Measurements from ENCODE around the gene POLR1D. TPM values are rescaled to one million over a fixed set of nuclear protein-coding genes. Genes with fewer than 3 reads are reported as not detected.

POLR1D gene
- total RNA-seq, 1 donor from 2014 or later: 153 TPM

DNA sequence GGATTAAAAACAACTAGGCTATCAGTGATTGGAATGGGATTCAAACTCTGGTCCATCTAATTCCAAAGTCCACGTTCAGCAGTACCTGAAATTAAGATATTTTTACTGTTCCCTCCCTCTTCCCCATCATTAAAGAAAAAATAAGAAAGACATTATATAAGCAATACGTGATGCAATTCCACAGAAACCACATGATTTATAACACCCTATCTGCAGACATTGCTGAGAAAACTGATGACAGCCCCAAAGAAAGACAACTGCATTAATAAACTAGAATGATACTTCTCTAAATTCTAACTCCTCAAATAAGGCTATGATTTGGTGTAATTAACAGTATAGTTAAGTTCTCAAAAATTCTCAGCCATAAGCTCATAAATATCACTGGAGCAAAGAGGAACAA, 20.5 kb upstream of the POLR1D start:
- Mint-ChIP-seq H3K9me3 (ENCODE audit: low read depth) (no peaks in the 10 kb centered on the region), H3K27me3 (no peaks in the 10 kb centered on the region), H3K27ac (no peak overlapping the region), H3K4me3 (ENCODE audit: low read depth) (no peak overlapping the region), H3K36me3 (ENCODE audit: insufficient read depth) (no peaks in the 10 kb centered on the region), H3K4me1 (ENCODE audit: low read depth) (peaks cover 39% of the 10 kb centered on the region)
- no peak for DNase-seq (ENCODE audit: low spot score, unreplicated experiment)
- TF ChIP-seq, protein P1, sequence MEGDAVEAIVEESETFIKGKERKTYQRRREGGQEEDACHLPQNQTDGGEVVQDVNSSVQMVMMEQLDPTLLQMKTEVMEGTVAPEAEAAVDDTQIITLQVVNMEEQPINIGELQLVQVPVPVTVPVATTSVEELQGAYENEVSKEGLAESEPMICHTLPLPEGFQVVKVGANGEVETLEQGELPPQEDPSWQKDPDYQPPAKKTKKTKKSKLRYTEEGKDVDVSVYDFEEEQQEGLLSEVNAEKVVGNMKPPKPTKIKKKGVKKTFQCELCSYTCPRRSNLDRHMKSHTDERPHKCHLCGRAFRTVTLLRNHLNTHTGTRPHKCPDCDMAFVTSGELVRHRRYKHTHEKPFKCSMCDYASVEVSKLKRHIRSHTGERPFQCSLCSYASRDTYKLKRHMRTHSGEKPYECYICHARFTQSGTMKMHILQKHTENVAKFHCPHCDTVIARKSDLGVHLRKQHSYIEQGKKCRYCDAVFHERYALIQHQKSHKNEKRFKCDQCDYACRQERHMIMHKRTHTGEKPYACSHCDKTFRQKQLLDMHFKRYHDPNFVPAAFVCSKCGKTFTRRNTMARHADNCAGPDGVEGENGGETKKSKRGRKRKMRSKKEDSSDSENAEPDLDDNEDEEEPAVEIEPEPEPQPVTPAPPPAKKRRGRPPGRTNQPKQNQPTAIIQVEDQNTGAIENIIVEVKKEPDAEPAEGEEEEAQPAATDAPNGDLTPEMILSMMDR (IDR thresholded peaks at IDR 0.05; ENCODE audit: unreplicated experiment): no peak

DNA sequence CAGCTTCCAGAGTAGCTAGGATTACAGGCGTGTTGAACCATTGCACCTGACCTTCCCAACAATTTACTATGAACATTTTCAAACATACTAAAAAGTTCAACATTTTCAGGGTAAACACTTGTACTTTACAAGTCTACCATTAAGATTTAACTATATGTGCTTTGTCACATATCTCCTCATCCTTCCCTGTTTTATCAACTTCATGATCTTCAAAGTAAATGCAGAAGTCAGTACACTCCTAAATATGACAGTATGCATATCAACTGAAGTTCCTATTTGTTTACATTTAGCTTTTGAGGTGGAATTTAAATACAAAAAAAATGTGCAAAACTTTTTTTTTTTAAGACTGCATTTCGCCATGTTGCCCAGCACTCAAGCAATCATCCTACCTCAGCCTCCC, 19.9 kb upstream of the POLR1D start:
- no peaks in the 10 kb centered on the region for H3K36me3 Mint-ChIP-seq (ENCODE audit: insufficient read depth)
- TF ChIP-seq, protein P1 (IDR thresholded peaks at IDR 0.05; ENCODE audit: unreplicated experiment): no peak
- H3K9me3 Mint-ChIP-seq (ENCODE audit: low read depth): no peaks in the 10 kb centered on the region
- no peak for DNase-seq (ENCODE audit: low spot score, unreplicated experiment)
- no peak overlapping the region for H3K4me3 Mint-ChIP-seq (ENCODE audit: low read depth)
- H3K27ac Mint-ChIP-seq: no peak overlapping the region
- H3K27me3 Mint-ChIP-seq: no peaks in the 10 kb centered on the region
- peaks cover 43% of the 10 kb centered on the region for H3K4me1 Mint-ChIP-seq (ENCODE audit: low read depth)

DNA sequence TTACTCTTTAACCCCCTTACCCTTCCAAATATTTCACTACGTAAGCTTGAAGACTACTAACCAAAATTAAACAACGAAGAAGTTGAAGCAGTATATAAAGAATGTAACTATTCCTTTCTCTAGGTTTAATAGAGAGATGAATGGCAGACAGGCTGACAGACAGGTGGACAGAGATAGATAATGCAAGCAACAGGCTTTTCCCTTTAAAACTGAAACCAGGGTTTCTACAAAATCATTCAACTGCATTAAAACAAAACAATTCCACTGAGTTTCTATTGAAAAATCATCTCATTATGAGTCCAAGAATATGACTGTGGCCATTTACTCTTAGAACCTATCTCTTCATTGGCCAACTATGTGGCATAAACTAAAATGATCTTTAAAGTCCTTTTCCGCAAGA, 16.6 kb upstream of the POLR1D start:
- H3K27me3 Mint-ChIP-seq: no peaks in the 10 kb centered on the region
- H3K36me3 Mint-ChIP-seq (ENCODE audit: insufficient read depth): no peaks in the 10 kb centered on the region
- H3K4me1 Mint-ChIP-seq (ENCODE audit: low read depth): peaks cover 44% of the 10 kb centered on the region
- TF ChIP-seq, protein P1 (IDR thresholded peaks at IDR 0.05; ENCODE audit: unreplicated experiment): no peak
- peak overlapping the region; percentile 32 for H3K27ac Mint-ChIP-seq
- H3K9me3 Mint-ChIP-seq (ENCODE audit: low read depth): no peaks in the 10 kb centered on the region
- no peak for DNase-seq (ENCODE audit: low spot score, unreplicated experiment)
- peak overlapping the region; percentile 33 for H3K4me3 Mint-ChIP-seq (ENCODE audit: low read depth)

DNA sequence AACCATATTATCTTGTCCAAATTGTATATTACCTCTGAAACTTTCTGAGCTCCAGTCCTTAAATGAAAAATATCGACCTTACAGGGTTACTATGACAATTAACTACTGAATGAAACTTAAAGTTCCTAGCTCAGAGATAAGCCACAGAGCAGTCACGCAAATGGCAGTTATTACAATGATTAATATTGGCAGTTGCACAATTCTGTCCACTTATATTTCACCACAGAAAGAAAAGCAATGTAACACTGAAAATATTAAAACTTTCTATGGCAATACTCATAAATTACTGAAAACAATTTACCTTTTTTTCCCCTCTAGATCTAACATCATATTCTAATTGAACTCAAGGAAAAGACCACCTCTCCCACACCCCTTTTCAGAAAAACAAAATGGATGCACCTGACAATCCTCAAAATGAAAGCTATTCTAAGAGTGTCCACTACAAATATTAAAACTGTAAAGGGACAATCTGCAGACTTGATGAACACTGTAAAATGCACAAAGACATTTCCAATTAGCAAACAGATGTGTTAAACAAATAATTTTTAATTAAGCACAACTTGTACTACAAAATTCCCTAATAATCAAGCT, 16.0 kb upstream of the POLR1D start:
- Mint-ChIP-seq H3K36me3 (ENCODE audit: insufficient read depth) (no peaks in the 10 kb centered on the region), H3K27me3 (no peaks in the 10 kb centered on the region), H3K4me1 (ENCODE audit: low read depth) (peaks cover 44% of the 10 kb centered on the region), H3K4me3 (ENCODE audit: low read depth) (peak overlapping the region; percentile 33), H3K9me3 (ENCODE audit: low read depth) (no peaks in the 10 kb centered on the region), H3K27ac (peak overlapping the region; percentile 32)
- DNase-seq (ENCODE audit: low spot score, unreplicated experiment): no peak
- TF ChIP-seq, protein P1 (IDR thresholded peaks at IDR 0.05; ENCODE audit: unreplicated experiment): no peak

DNA sequence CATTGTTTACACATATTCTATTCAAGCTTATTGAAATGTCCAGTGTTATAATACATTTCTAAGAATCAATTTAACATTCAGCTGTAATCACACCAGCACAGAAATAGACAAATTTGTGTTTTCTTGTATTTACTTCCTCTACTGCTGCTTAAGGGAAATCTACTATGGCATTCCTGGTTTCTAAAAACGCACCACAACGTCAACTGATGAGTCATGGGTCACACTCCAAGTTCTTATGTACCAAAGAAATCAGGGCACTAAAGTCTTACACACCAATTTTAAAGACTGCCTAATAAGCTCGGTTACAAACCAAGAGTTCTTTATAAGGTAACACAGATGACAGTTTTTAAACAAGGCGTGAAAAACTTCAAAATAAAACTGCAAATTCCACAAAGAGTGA, 14.6 kb upstream of the POLR1D start:
- no peak overlapping the region for H3K4me3 Mint-ChIP-seq (ENCODE audit: low read depth)
- peak overlapping the region; percentile 18 for H3K27ac Mint-ChIP-seq
- DNase-seq (ENCODE audit: low spot score, unreplicated experiment): no peak
- no peaks in the 10 kb centered on the region for H3K27me3 Mint-ChIP-seq
- TF ChIP-seq, protein P1 (IDR thresholded peaks at IDR 0.05; ENCODE audit: unreplicated experiment): no peak
- H3K4me1 Mint-ChIP-seq (ENCODE audit: low read depth): peaks cover 48% of the 10 kb centered on the region
- no peaks in the 10 kb centered on the region for H3K9me3 Mint-ChIP-seq (ENCODE audit: low read depth)
- H3K36me3 Mint-ChIP-seq (ENCODE audit: insufficient read depth): no peaks in the 10 kb centered on the region
